Loucy (cell line): ENCODE measurements around the gene ACTR5.

ENCODE experiments used
- CTCF ChIP-seq: fragments of 200-600 bp; sonication (generic); conservative IDR thresholded peaks from 2 replicates; pipeline ENCODE4 v1.5.1; 2014; ENCODE audit warnings: mild to moderate bottlenecking, antibody characterized with exemption, low read length
- EZH2phosphoT487 ChIP-seq: fragments of 200-600 bp; IDR thresholded peaks from 2 replicates; pipeline ENCODE4 v1.6.1; 2018; ENCODE audit warnings: antibody characterized with exemption, mild to moderate bottlenecking, moderate library complexity, borderline replicate concordance

DNA sequence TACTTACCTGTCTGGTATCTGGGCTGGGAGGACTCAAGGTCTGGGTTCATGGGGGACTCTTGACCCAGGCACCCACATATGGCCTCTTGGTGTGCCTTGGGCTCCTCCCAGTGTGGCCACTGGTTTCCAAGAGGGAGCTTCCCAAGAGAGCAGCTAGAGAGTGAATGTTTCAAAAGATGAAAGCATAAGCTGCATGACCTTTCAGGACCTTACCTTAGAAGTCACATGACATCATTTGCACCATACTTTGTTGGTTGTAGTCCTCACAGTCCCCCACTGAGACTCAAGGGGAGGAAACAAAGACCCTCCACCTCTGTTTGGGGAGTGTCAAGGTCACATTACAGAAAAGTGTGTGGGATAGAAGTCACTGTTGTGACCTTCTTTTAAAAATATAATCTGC lies 13.9 kb downstream of the ACTR5 start:
- TF ChIP-seq CTCF (no peak), EZH2phosphoT487 (no peak)
